GM12872 (cell line): ENCODE measurements around the gene SCP2.

Source experiments
- TF ChIP-seq, protein P1 (sequence below): IDR thresholded peaks from 3 replicates; pipeline ENCODE4 v1.5.1; 2011; ENCODE audit warnings: low read depth, mild to moderate bottlenecking, low read length, moderate library complexity; ENCODE audit not compliant: insufficient read depth

The SCP2 gene

GRCh38 chr1:52913014-52913413 lies 14.1 kb upstream of the SCP2 start:
- TF ChIP-seq, protein P1, sequence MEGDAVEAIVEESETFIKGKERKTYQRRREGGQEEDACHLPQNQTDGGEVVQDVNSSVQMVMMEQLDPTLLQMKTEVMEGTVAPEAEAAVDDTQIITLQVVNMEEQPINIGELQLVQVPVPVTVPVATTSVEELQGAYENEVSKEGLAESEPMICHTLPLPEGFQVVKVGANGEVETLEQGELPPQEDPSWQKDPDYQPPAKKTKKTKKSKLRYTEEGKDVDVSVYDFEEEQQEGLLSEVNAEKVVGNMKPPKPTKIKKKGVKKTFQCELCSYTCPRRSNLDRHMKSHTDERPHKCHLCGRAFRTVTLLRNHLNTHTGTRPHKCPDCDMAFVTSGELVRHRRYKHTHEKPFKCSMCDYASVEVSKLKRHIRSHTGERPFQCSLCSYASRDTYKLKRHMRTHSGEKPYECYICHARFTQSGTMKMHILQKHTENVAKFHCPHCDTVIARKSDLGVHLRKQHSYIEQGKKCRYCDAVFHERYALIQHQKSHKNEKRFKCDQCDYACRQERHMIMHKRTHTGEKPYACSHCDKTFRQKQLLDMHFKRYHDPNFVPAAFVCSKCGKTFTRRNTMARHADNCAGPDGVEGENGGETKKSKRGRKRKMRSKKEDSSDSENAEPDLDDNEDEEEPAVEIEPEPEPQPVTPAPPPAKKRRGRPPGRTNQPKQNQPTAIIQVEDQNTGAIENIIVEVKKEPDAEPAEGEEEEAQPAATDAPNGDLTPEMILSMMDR = no peak

DNA sequence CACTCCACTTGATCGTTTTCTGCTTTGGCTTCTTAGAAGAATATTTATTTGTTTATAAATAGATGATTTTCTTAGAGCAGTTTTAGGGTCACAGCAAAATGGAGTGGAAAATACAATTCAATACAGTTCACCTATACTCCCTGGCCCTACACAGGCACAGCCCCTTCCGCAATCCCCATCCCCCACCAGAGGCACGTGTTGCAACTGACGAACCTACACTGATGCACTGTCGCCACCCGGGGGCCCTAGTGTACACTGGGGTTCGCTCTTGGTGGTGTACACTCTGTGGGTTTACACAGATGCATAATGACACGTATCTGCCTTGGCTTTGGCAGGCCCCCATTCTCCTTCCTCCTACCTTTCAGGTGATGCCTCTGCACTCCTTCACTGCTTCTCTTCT lies 13.5 kb upstream of the SCP2 start:
- TF ChIP-seq, protein P1 = no peak

GRCh38 chr1:52914463-52914862 lies 12.6 kb upstream of the SCP2 start:
- TF ChIP-seq, protein P1 = no peak

DNA sequence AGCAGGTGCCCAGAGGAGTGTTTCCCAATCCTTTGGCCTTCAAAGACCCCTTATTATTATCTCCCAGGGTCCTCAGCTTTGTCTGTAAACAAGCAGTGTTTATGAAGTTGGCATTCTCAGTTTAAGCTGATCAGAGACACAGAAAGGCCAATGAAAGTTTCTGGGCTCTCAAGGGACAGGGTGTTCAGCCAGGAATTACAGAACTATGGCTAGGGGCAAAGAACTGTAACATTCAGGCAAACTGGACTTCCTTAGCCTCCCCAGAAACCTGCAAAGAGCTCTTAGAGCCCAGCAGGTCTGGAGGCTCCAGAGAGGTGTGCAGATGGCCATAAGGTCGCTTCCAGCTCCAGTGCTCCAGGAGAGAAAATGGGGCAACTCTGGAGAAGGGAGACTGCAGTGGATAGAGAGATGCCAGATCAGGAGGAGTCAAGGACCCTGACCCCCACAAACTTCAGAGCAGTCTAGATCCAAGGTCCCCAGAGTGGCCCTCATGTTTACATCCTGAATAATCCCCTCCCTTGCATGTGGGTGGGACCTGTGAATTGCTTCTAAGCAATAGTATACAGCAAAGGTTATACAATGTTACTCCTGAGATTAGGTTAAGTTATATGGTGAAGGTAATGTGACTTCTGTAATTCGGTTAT lies 11.7 kb upstream of the SCP2 start:
- TF ChIP-seq, protein P1 = no peak

DNA sequence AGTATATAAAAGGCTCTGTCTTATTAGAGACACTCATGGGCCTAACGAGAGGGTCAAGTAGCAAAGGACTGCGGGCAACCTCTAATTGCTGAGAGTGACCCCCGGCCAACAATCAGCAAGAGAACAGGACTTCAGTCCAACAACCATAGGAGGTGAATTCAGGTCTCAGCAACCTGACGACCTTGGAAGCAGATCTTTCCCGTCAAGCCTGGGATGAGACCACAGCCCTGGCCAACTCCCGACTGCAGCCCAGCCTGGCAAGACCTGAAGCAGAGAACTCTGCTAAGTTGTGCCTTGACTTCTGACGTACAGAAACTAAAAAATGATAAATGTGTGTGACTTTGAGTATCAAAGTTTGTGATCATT lies 11.2 kb upstream of the SCP2 start:
- TF ChIP-seq, protein P1 = no peak

DNA sequence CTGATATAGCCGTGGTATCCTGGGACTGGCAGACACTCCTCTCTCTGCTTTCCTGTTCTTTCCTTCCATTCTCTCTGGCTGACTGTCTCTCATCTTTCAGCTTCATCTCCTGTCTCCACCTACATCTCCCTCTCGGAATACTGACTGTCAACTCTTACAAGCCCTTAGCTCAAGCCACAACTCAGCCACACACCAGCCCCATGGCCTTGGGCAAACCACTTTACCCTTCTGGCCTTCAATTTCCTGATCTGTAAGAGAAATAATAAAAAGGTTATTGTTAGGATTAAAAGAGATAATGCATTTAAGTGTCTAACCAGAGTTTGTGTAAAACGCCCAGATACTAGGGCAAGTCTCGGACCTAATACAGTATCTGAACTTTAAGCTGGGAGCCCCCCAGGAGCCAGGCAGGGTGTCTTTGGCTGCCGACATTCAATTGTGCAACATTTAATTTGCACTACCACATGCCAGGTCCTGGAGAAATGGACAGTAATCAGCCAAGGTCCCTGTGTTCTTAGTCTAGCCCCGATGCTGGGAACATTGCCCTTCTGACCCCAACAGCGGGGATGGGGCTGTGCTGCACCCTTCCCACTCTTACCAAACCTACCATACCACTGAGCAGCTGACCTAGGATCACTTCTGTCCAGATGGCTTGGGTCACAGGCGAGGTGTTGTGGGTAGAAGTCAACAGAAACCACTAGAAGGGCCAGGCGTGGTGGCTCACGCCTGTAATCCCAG lies 10.7 kb upstream of the SCP2 start:
- TF ChIP-seq, protein P1 = no peak

- TF ChIP-seq, protein P1 = no peak
These were observed 9.9 kb upstream of the SCP2 start for GRCh38 chr1:52917156-52917555.
